Astrocyte (in vitro differentiated cells and primary cell): ENCODE measurements around the gene CPXM2.

Experiments used
- CTCF ChIP-seq: IDR thresholded peaks from 2 replicates; pipeline ENCODE4 v1.5.1; 2011; ENCODE audit warnings: low read depth, mild to moderate bottlenecking, inconsistent platforms, low read length, moderate library complexity; ENCODE audit not compliant: insufficient read depth
- EZH2 ChIP-seq: IDR thresholded peaks from 2 replicates; pipeline ENCODE4 v1.6.1; 2012; ENCODE audit warnings: mild to moderate bottlenecking, low read length, inconsistent platforms; ENCODE audit not compliant: insufficient read depth

GRCh38 chr10:123726836-123727235 is 164.8 kb downstream of the CPXM2 start:
- no peak for TF ChIP-seq CTCF
- no peak for TF ChIP-seq EZH2
